ENCODE data around the gene MORN1.

The MORN1 gene

GRCh38 chr1:2352341-2352896 is 38.9 kb downstream of the MORN1 start:
- no peak for DNase-seq (ENCODE audit: low read depth in 3 of 3)

- DNase-seq (ENCODE audit: low read depth in 3 of 3) = no peak
Observed at GRCh38 chr1:2351723-2352122, 39.6 kb downstream of the MORN1 start.

- DNase-seq (ENCODE audit: low read depth in 3 of 3) = no peak
Observed at GRCh38 chr1:2350911-2351655, 40.3 kb downstream of the MORN1 start.

- DNase-seq (ENCODE audit: low read depth in 3 of 3) = no peak
Observed at GRCh38 chr1:2350501-2350900, 40.9 kb downstream of the MORN1 start.

- DNase-seq (ENCODE audit: low read depth in 3 of 3) = no peak
Observed at GRCh38 chr1:2349806-2350205, 41.5 kb downstream of the MORN1 start.

GRCh38 chr1:2348346-2349325 is 42.7 kb downstream of the MORN1 start:
- DNase-seq (ENCODE audit: low read depth in 3 of 3) = no peak

GRCh38 chr1:2347896-2348295 is 43.5 kb downstream of the MORN1 start:
- no peak for DNase-seq (ENCODE audit: low read depth in 3 of 3)

GRCh38 chr1:2347409-2347785 is 44.0 kb downstream of the MORN1 start:
- DNase-seq (ENCODE audit: low read depth in 3 of 3) = no peak

- DNase-seq (ENCODE audit: low read depth in 3 of 3) = no peak
Observed at GRCh38 chr1:2346691-2347408, 44.5 kb downstream of the MORN1 start.

- no peak for DNase-seq (ENCODE audit: low read depth in 3 of 3)
Observed at GRCh38 chr1:2345297-2346075, 45.9 kb downstream of the MORN1 start.

GRCh38 chr1:2344744-2345296 is 46.5 kb downstream of the MORN1 start:
- DNase-seq (ENCODE audit: low read depth in 3 of 3) = no peak

- no peak for DNase-seq (ENCODE audit: low read depth in 3 of 3)
Observed at GRCh38 chr1:2344121-2344681, 47.2 kb downstream of the MORN1 start.

GRCh38 chr1:2343023-2343935 is 48.1 kb downstream of the MORN1 start:
- no peak for DNase-seq (ENCODE audit: low read depth in 3 of 3)

- no peak for DNase-seq (ENCODE audit: low read depth in 3 of 3)
Observed at GRCh38 chr1:2342384-2343022, 48.9 kb downstream of the MORN1 start.

GRCh38 chr1:2341706-2342383 is 49.5 kb downstream of the MORN1 start:
- no peak for DNase-seq (ENCODE audit: low read depth in 3 of 3)

GRCh38 chr1:2340918-2341254 is 50.5 kb downstream of the MORN1 start:
- no peak for DNase-seq (ENCODE audit: low read depth in 3 of 3)

- DNase-seq (ENCODE audit: low read depth in 3 of 3) = no peak
Observed at GRCh38 chr1:2340086-2340917, 51.1 kb downstream of the MORN1 start.
